GM03348 (cell line): ENCODE measurements around the gene SLC5A8.

ENCODE experiments used
- DNase-seq: peaks from one replicate; pipeline ENCODE4 v3.0.0; 2012; ENCODE audit warnings: low spot score

Gene SLC5A8

GRCh38 chr12:101209319-101210302, at the start of gene SLC5A8:
Gene SLC5A8 (minus strand): TSS chr12:101210238. CDS start chr12:101209848, 390 bp downstream.
- no peak for DNase-seq

- no peak for DNase-seq
These were observed 47.3 kb upstream of the SLC5A8 start for GRCh38 chr12:101257357-101257756.

- no peak for DNase-seq
These were observed 46.2 kb upstream of the SLC5A8 start for GRCh38 chr12:101256266-101256665.

GRCh38 chr12:101243616-101244015, 33.6 kb upstream of the SLC5A8 start:
- DNase-seq = no peak

GRCh38 chr12:101243074-101243473, 33.0 kb upstream of the SLC5A8 start:
- DNase-seq = no peak

GRCh38 chr12:101238800-101239329, 28.8 kb upstream of the SLC5A8 start:
- DNase-seq = no peak

- no peak for DNase-seq
These were observed 28.3 kb upstream of the SLC5A8 start for GRCh38 chr12:101238306-101238705.

GRCh38 chr12:101235686-101236085, 25.6 kb upstream of the SLC5A8 start:
- DNase-seq = no peak

- no peak for DNase-seq
These were observed 21.6 kb upstream of the SLC5A8 start for GRCh38 chr12:101231636-101232035.

GRCh38 chr12:101230547-101230946, 20.5 kb upstream of the SLC5A8 start:
- DNase-seq = peak; percentile 43

GRCh38 chr12:101229841-101230241, 19.8 kb upstream of the SLC5A8 start:
- no peak for DNase-seq

GRCh38 chr12:101221301-101221700, 11.3 kb upstream of the SLC5A8 start:
- no peak for DNase-seq

- no peak for DNase-seq
These were observed 6.8 kb upstream of the SLC5A8 start for GRCh38 chr12:101216810-101217209.

- DNase-seq = no peak
These were observed 2.8 kb downstream of the SLC5A8 start for GRCh38 chr12:101207086-101207780.

- no peak for DNase-seq
These were observed 5.3 kb downstream of the SLC5A8 start for GRCh38 chr12:101204602-101205304.

- no peak for DNase-seq
These were observed 9.2 kb downstream of the SLC5A8 start for GRCh38 chr12:101200824-101201223.

GRCh38 chr12:101200145-101200544, 9.9 kb downstream of the SLC5A8 start:
- DNase-seq = no peak

GRCh38 chr12:101186291-101186690, 23.7 kb downstream of the SLC5A8 start:
- DNase-seq = no peak

- DNase-seq = no peak
These were observed 28.3 kb downstream of the SLC5A8 start for GRCh38 chr12:101181776-101182175.

GRCh38 chr12:101174541-101174940, 35.5 kb downstream of the SLC5A8 start:
- DNase-seq = no peak

GRCh38 chr12:101173197-101173749, 36.8 kb downstream of the SLC5A8 start:
- DNase-seq = no peak

GRCh38 chr12:101172316-101172715, 37.7 kb downstream of the SLC5A8 start:
- peak; percentile 12 for DNase-seq
